CD4-positive, alpha-beta T cell treated with Interleukin-4 for 4 hours (primary cell): ENCODE measurements around the gene PRICKLE2.

ENCODE experiments used
- DNase-seq: peaks from one replicate; pipeline ENCODE4 v3.0.0-alpha.2; 2020

The PRICKLE2 gene

GRCh38 chr3:64247991-64248646 is 22.9 kb upstream of the PRICKLE2 start:
- no peak for DNase-seq

DNA sequence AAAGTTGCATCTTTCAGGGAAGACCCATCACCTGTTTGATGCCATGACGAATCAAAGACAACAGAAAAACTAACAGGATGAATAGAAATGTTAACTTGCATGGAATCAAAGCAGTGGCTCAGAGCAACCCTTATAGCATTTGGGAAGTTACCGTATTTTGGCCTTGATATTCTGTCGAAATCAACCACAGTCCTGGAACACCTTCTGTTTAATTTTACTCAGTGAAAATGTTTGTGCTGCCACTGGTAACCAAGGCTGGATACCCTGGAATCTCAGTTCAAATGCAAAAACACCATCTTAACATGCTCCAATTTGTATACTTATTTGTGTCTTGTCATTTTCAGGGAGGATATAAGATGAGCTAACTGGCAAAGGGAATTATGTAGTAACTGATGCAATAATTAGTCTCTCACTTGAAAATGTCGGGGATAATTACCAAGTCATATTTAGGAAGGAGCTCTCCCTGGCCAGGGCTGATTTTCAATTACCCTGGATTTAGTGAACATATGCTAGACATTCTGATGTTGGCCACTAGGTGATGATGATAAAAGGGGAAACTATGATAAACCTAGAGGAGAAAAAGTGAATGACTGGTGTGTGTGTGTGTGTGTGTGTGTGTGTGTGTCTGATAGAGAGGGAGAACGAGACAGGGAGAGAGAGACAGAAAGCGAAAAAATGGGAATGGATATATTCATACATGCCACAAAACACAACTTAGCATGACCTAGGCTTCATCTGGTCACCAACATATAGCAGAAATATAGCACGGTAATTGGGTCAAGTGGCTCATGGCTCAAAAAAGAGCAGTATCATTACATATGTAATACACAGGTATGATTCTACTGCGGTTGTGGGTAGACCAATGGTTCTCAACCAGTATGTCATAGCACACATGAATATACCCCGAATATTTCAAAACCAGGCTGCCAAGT is 19.0 kb upstream of the PRICKLE2 start:
- no peak for DNase-seq

GRCh38 chr3:64242435-64242834 is 17.2 kb upstream of the PRICKLE2 start:
- DNase-seq: no peak

DNA sequence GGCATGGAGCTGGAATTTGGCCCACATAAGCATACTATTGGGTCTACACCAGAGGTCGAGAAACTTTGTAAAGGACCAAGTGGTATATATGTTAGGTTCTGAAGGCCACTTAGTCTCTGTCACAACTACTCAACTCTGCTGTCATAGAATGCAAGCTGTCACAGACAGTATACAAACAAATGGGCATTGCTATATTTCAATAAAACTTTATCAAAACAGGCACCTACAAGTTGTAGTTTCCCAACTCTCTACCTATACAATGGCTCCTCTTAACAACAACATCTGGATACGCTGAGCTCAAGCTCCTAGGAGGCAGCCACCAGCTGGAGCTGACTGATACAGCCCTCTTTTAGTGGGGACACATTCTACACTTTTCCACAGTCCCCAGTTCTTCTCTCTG is 15.7 kb upstream of the PRICKLE2 start:
- DNase-seq: no peak

GRCh38 chr3:64240396-64240795 is 15.1 kb upstream of the PRICKLE2 start:
- DNase-seq: no peak

GRCh38 chr3:64239841-64240240 is 14.6 kb upstream of the PRICKLE2 start:
- DNase-seq: no peak

GRCh38 chr3:64238971-64239667 is 13.9 kb upstream of the PRICKLE2 start:
- DNase-seq: no peak

GRCh38 chr3:64237083-64237482 is 11.8 kb upstream of the PRICKLE2 start:
- no peak for DNase-seq

DNA sequence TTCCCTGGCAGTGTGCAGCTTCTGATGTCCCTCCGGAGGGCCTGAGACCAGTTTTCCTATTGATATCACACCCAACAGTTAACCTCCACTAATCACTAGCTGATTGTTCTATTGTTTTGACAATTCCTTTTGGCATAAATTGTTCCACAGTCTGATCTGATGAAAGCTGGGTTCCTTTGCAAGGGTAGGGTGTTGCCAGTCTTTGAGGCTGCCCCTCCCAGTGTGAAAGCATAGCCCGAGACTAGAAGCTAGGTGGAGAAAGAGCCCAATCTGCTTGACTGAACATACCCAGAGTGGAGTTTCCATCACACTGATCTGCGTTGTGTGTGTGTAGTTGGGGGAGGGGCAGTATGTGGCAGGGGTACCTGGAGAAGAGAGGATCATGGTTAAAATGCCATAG is 10.3 kb upstream of the PRICKLE2 start:
- DNase-seq: no peak

DNA sequence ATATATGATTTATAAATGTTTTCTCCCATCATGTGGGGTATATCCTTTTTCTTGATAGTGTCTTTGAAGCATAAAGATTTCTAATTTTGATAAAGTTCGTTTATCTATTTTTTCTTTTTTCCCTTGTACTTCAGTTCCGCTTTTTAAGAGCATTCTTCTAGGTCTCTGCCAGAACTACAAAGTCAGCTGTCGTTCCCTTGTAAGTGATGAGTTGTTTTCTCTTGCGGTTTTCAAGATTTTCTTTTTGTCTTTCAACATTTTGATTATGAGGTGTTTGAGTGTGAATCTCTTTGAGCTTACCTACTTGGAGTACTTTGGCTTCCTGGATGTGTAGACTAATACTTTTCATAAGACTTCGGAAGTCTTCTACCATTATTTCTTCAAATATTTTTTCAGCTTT is 9.3 kb upstream of the PRICKLE2 start:
- DNase-seq: no peak

DNA sequence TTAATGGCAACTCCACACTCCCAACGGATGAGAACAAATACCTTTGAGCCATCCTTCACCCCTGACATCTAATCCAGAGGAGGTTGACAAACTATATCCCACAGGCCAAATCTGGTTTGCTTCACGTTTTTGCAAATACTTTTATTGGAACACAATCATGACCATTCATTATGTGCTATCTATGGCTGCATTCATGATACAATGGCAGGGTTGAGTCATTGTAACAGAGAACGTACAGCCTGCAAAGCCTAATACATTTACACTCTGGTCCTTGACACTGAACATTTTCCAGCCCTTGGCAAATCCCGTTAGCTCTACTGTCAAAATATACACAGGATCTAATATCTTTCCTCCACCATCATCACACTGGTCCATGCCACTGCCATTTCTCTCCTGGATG is 7.6 kb upstream of the PRICKLE2 start:
- no peak for DNase-seq

- DNase-seq: no peak
Observed at GRCh38 chr3:64229903-64230302, 4.6 kb upstream of the PRICKLE2 start.

GRCh38 chr3:64228110-64228509 is 2.8 kb upstream of the PRICKLE2 start:
- no peak for DNase-seq

DNA sequence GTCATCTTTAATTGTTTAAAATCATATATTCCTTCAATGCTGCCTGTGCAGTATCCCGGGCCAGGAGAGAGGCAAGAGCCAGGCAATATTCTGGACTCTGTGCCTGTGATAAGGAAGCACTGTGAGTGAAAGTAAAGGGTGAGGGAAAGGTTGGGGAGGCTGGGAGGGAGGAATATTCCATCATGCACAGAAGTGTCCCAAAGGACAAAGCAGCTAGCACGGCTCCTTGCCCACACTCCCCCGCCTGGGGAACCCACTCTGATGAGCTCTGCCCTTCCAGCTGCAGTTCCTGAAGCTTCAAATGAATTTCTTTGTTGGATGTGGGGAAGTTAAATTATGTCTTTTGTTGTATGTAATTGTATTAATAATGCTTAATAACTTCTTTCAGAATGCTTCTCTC is 1.5 kb upstream of the PRICKLE2 start:
- no peak for DNase-seq

DNA sequence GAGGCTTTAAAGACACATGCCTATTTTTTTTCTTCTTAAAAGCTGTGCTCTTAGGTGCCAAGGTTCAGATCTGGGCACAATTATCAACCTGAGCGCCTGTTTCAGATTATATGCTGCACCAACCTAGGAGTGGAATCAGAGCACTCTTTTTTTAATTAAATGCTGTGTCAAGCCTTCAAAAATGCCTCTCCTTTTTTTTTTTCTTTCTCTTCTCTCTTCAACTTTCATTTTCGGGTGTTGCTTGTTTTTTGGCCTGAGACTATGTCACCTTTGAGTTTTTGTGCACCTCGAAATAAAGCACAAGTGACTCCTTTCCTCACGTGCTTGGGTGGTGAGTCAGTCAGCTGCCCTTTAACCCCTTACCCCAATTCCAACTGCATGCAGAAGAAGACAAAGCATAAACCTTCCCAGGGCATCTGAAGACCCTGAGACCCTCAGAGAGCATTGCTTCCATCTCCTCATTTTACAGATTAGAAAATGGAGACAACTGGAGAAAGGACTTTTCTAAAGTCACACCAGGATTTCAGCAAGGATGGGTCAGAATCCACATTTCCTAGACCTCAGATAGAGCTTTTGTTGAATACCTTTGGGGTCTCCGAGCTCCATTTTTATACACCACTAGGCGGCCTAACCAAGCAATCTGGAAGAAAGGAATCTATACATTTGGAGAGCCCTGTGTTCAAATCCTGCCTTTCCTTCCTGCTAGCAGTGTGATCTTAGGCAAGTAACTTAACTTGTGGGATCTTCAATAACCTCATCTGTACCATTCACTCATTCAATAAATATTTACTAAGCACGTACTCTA is 631 bp upstream of the PRICKLE2 start:
- no peak for DNase-seq

DNA sequence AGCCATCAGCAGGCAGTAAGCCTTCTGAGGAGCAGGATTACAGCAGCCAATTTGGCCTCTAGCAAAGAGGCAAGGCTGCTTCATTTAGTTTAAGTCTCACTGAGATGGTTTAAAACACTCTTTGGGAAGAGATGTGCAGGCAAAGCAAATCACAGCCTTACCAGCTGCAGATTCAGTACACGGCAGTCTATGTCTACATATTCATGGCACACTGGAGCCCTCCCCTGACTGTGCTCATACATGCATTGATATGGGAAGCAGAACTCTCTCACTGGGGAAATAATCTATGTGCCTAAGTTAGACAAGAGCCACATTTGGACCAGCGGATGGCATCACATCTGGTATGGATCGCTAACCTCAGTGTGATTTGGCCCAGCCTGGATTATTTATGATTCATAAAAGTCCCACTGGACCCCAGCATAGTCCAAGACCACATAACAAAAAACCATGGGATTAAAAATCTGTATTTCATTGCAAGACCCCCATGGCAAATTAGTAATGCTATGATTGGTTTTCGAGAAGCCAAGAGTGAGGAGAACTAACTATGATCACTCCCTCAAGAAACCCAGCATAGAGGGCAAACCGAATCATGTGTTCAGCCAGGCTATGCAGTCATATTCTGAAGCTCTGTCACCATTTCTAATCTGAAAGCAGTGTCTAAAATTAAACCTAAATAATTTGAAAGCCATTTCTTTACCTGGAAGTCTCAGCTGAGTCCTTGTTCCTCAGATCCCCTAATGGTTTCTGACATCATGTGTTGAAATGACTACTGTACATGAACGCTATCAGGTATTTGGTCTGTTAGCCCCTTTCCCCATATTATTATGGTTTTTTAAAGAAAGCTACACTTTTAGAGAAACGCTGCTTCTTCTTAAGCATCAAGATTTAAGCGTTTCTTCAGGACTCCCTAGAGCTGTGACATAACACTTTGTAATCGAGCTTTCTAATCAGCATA is 1.2 kb downstream of the PRICKLE2 start:
- DNase-seq: no peak

GRCh38 chr3:64222501-64223111 is 2.7 kb downstream of the PRICKLE2 start:
- no peak for DNase-seq

GRCh38 chr3:64221571-64222257 is 3.6 kb downstream of the PRICKLE2 start:
- no peak for DNase-seq

GRCh38 chr3:64220161-64220914 is 4.9 kb downstream of the PRICKLE2 start:
- DNase-seq: no peak

DNA sequence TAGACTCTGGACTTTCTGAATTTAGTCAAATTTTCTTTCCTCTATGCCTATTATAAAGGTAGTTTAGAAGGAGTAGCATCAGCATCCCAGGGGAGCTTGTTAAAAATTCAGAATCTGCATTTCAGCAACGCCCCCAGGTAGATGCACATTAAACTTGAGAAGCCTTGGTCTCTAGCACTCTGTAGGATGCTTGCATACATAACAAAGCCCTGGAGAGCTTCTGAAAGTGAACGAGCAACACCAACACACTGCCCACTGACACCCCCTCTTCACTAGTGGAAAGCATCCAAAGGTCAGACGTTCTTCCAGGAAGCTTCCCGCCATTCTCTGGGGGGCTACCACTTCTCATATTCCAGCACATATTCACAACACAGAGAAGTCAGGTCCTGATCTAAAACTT is 6.5 kb downstream of the PRICKLE2 start:
- no peak for DNase-seq
